Measurements from ENCODE around the gene KIF17. TPM values are rescaled to one million over a fixed set of nuclear protein-coding genes. Genes with fewer than 3 reads are reported as not detected.

KIF17 gene
- total and polyA plus RNA-seq, 3 experiments from 2014 or later, result not detected

GRCh38 chr1:20711285-20712214 lies 6.3 kb downstream of the KIF17 start:
- H3K4me1 Mint-ChIP-seq, result peaks cover 0 to 4% (median 4%) of the 10 kb centered on the region in 3 donors
- CTCF ChIA-PET, result interaction anchor here (0.9 to 1.8 kb wide), 3 partner anchors 13 to 15 kb away, joined by 3 to 5 read pairs (median 3); no protein-coding TSS in a partner anchor
- H3K4me1 ChIP-seq (ENCODE audit: insufficient read depth, low read length), result no peaks in the 10 kb centered on the region
- H3K36me3 Mint-ChIP-seq, result no peaks in the 10 kb centered on the region
- no peak overlapping the region for H3K27ac Mint-ChIP-seq
- H3K9me3 ChIP-seq (ENCODE audit: low read length), result no peaks in the 10 kb centered on the region
- no peak overlapping the region for H3K4me3 Mint-ChIP-seq
- no peaks in the 10 kb centered on the region for H3K36me3 ChIP-seq (ENCODE audit: insufficient read depth, low read length)
- no peaks in the 10 kb centered on the region for H3K9me3 Mint-ChIP-seq
- no peak for DNase-seq
- peaks cover 17 to 19% of the 10 kb centered on the region in 2 donors for H3K27me3 Mint-ChIP-seq
- H3K27ac ChIP-seq (ENCODE audit: low read depth, low read length), result no peak overlapping the region
- H3K4me3 ChIP-seq (ENCODE audit: low read length), result no peak overlapping the region
- POLR2A ChIA-PET, result no interaction called here
- no peaks in the 10 kb centered on the region for H3K27me3 ChIP-seq (ENCODE audit: insufficient read depth, low read length, poor library complexity, severe bottlenecking)

DNA sequence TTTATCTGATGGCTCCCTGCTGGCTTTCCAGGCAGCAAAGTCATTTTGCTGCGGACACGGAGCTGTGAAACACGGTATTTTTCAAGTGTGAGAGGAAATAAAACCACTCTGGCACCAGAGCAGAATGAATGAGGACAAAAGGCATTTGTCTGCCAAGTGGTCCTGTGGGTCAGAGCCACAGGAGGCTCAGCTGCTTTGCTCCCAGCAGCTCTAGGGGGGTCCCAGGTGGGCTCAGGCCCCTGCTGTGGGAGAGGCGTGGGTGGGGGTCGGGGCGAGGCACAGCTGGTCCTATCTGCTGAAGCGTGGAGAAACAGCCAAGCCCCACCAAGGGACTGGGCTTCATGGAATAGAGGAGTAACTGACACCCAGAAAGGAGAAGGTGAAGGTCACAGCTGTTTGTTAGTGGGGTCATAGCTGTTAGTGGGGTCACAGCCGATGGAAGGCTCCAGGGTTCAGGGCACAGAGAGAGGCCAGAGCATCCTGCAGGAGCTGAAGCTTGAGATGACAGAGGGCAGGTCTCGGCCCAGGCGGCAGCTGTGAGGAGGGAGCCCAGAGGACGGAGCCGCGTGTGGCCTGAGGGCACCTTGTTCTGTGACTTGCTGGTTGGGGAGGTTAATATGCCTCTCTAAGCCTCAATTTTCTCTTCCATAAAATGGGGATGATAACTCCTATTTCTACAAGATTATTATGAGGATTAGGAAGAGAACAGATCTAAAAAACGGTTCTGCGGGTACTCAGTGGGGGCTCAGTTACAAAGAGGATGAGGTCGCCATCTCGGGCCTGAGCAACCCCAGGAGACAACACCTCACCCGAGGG lies 7.1 kb downstream of the KIF17 start:
- H3K4me1 ChIP-seq (ENCODE audit: insufficient read depth, low read length), result no peaks in the 10 kb centered on the region
- no peak overlapping the region for H3K4me3 ChIP-seq (ENCODE audit: low read length)
- Mint-ChIP-seq H3K4me3 (no peak overlapping the region), H3K27ac (no peak overlapping the region), H3K4me1 (no peaks in the 10 kb centered on the region), H3K36me3 (no peaks in the 10 kb centered on the region), H3K9me3 (no peaks in the 10 kb centered on the region), H3K27me3 (peaks cover 10 to 14% of the 10 kb centered on the region in 2 donors)
- ChIA-PET POLR2A (no interaction called here), CTCF (interaction anchor here (0.5 to 1.8 kb wide), 3 partner anchors 12 to 79 kb away, joined by 3 to 5 read pairs (median 3); no protein-coding TSS in a partner anchor)
- no peak overlapping the region for H3K27ac ChIP-seq (ENCODE audit: low read depth, low read length)
- no peaks in the 10 kb centered on the region for H3K27me3 ChIP-seq (ENCODE audit: insufficient read depth, low read length, poor library complexity, severe bottlenecking)
- no peaks in the 10 kb centered on the region for H3K9me3 ChIP-seq (ENCODE audit: low read length)
- no peak for DNase-seq
- no peaks in the 10 kb centered on the region for H3K36me3 ChIP-seq (ENCODE audit: insufficient read depth, low read length)

DNA sequence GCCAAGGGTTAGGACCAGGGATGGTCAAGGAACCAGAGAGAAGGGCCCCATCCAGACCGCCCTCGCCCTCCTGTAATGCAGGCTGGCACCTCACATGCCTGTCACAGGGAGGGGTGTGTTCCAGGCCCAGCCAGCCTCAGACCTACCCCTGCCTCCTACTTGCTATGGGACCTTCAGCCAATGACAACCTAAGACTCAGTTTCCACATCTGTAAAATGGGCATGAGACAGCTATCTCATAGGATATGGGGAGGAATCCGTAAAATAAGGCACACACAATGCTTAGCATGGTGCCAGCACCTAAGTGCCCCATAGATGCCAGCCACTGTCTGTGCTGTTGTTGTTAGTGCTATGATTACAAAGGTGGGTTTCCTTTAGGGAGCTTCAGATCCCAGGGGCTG lies 7.9 kb downstream of the KIF17 start:
- Histone ChIP-seq H3K4me3 (ENCODE audit: low read length) (no peak overlapping the region), H3K27me3 (ENCODE audit: insufficient read depth, low read length, poor library complexity, severe bottlenecking) (no peaks in the 10 kb centered on the region), H3K27ac (ENCODE audit: low read depth, low read length) (no peak overlapping the region), H3K9me3 (ENCODE audit: low read length) (no peaks in the 10 kb centered on the region), H3K4me1 (ENCODE audit: insufficient read depth, low read length) (no peaks in the 10 kb centered on the region), H3K36me3 (ENCODE audit: insufficient read depth, low read length) (no peaks in the 10 kb centered on the region)
- no peak for DNase-seq
- CTCF ChIA-PET, result interaction anchor here (0.5 to 1.8 kb wide), 2 partner anchors 13 to 80 kb away, joined by 3 to 5 read pairs; no protein-coding TSS in a partner anchor
- Mint-ChIP-seq H3K9me3 (no peaks in the 10 kb centered on the region), H3K27ac (no peak overlapping the region), H3K27me3 (peaks cover 5 to 8% of the 10 kb centered on the region in 2 donors), H3K4me1 (no peaks in the 10 kb centered on the region), H3K36me3 (no peaks in the 10 kb centered on the region), H3K4me3 (no peak overlapping the region)
- POLR2A ChIA-PET, result no interaction called here

DNA sequence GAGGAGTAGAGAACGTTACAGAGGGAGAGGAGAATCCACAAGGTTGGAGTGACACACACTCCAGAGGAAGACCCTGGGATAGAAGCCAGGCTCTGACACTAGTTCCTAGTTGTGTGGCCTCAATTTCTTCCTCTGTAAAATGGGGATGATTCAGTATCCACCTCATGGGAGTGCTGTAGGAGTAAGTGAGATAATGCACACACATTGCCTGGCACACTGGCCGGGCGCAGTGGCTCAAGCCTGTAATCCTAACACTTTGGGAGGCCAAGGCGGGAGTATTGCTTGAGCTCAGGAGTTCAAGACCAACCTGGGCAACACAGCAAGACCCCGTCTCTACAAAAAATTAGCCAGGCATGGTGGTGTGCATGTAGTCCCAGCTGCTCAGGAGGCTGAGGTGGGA lies 8.9 kb downstream of the KIF17 start:
- H3K4me3 Mint-ChIP-seq, result no peak overlapping the region
- ChIA-PET POLR2A (no interaction called here), CTCF (interaction anchor here (3.8 kb wide), 1 partner anchor 12 kb away, joined by 24 read pairs; no protein-coding TSS in a partner anchor)
- H3K36me3 Mint-ChIP-seq, result no peaks in the 10 kb centered on the region
- no peak overlapping the region for H3K27ac Mint-ChIP-seq
- Histone ChIP-seq H3K27me3 (ENCODE audit: insufficient read depth, low read length, poor library complexity, severe bottlenecking) (no peaks in the 10 kb centered on the region), H3K27ac (ENCODE audit: low read depth, low read length) (no peak overlapping the region), H3K9me3 (ENCODE audit: low read length) (no peaks in the 10 kb centered on the region), H3K4me1 (ENCODE audit: insufficient read depth, low read length) (no peaks in the 10 kb centered on the region), H3K36me3 (ENCODE audit: insufficient read depth, low read length) (no peaks in the 10 kb centered on the region), H3K4me3 (ENCODE audit: low read length) (no peak overlapping the region)
- no peaks in the 10 kb centered on the region for H3K4me1 Mint-ChIP-seq
- DNase-seq, result no peak
- peaks cover 4 to 8% of the 10 kb centered on the region in 2 donors for H3K27me3 Mint-ChIP-seq
- H3K9me3 Mint-ChIP-seq, result no peaks in the 10 kb centered on the region

DNA sequence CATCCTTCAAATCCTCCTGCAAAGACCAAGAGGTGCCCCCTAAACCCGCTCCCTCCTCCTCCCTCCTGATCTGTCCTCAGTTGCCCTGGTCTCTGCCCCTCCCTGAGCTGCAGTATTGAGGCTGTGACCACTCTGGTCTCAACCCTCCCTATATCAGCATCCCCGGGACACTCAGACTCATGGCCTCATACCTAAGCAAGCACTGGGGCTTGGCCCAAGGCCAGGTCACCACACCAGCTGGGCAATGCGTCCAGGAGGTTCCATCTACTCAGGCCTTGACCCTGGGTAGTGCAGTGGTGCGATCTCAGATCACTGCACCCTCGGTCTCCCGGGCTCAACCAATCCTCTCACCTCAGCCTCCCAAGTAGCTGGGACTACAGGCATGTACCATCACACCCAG lies 9.8 kb downstream of the KIF17 start:
- Mint-ChIP-seq H3K27ac (no peak overlapping the region), H3K27me3 (peaks cover 2 to 4% of the 10 kb centered on the region in 2 donors)

GRCh38 chr1:20706841-20707240 lies 11.0 kb downstream of the KIF17 start:
- Histone ChIP-seq H3K27ac (ENCODE audit: low read depth, low read length) (no peak overlapping the region), H3K4me1 (ENCODE audit: insufficient read depth, low read length) (no peaks in the 10 kb centered on the region), H3K4me3 (ENCODE audit: low read length) (no peak overlapping the region), H3K36me3 (ENCODE audit: insufficient read depth, low read length) (no peaks in the 10 kb centered on the region), H3K9me3 (ENCODE audit: low read length) (no peaks in the 10 kb centered on the region), H3K27me3 (ENCODE audit: insufficient read depth, low read length, poor library complexity, severe bottlenecking) (no peaks in the 10 kb centered on the region)
- Mint-ChIP-seq H3K36me3 (no peaks in the 10 kb centered on the region), H3K4me3 (no peak overlapping the region), H3K27ac (no peak overlapping the region), H3K27me3 (peaks cover 2 to 4% of the 10 kb centered on the region in 2 donors), H3K9me3 (no peaks in the 10 kb centered on the region), H3K4me1 (no peaks in the 10 kb centered on the region)
- CTCF ChIA-PET, result interaction anchor here (1.0 to 3.8 kb wide), 2 partner anchors 10 to 20 kb away, joined by 3 to 24 read pairs; no protein-coding TSS in a partner anchor
- POLR2A ChIA-PET, result no interaction called here
- no peak for DNase-seq

More for the DNA sequence above, 9.8 kb downstream of the KIF17 start:
- Mint-ChIP-seq H3K9me3 (no peaks in the 10 kb centered on the region), H3K36me3 (no peaks in the 10 kb centered on the region), H3K4me3 (no peak overlapping the region), H3K4me1 (no peaks in the 10 kb centered on the region)
- Histone ChIP-seq H3K9me3 (ENCODE audit: low read length) (no peaks in the 10 kb centered on the region), H3K4me1 (ENCODE audit: insufficient read depth, low read length) (no peaks in the 10 kb centered on the region), H3K36me3 (ENCODE audit: insufficient read depth, low read length) (no peaks in the 10 kb centered on the region), H3K4me3 (ENCODE audit: low read length) (no peak overlapping the region), H3K27me3 (ENCODE audit: insufficient read depth, low read length, poor library complexity, severe bottlenecking) (no peaks in the 10 kb centered on the region), H3K27ac (ENCODE audit: low read depth, low read length) (no peak overlapping the region)
- no peak for DNase-seq
- CTCF ChIA-PET, result interaction anchor here (1.0 to 3.8 kb wide), 2 partner anchors 12 to 21 kb away, joined by 3 to 24 read pairs; no protein-coding TSS in a partner anchor
- POLR2A ChIA-PET, result no interaction called here

DNA sequence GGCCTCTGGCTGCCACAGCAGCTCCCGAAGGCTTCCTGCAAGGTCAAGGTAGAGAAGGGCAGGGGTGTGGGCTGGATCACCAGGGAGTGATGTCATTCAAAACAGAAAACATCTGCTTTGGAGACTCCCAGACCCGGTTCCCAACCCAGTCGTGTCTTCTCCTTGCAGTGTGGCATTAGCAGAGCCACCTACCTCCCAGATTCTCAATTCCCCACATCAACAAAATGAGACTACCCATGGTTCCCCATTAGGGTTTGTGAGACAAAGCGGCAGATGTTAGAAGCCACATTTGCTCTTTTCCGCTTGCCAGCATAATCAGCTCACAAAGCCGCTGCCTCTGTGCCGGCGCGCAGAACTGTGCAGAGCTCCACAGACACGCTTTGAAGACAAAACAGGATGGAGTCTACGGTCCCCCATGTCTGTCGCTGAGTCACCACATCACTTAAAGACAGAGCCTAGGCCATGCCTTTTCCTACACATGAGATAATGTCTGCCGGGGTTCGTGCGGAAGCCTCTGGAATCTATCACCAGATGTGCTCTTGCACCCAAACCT lies 12.5 kb downstream of the KIF17 start:
- Histone ChIP-seq H3K9me3 (ENCODE audit: low read length) (no peaks in the 10 kb centered on the region), H3K4me1 (ENCODE audit: insufficient read depth, low read length) (no peaks in the 10 kb centered on the region), H3K4me3 (ENCODE audit: low read length) (no peak overlapping the region), H3K27me3 (ENCODE audit: insufficient read depth, low read length, poor library complexity, severe bottlenecking) (no peaks in the 10 kb centered on the region), H3K27ac (ENCODE audit: low read depth, low read length) (no peak overlapping the region), H3K36me3 (ENCODE audit: insufficient read depth, low read length) (no peaks in the 10 kb centered on the region)
- peaks cover 0 to 1% (median 0%) of the 10 kb centered on the region in 3 donors for H3K36me3 Mint-ChIP-seq
- DNase-seq, result no peak
- H3K9me3 Mint-ChIP-seq, result no peaks in the 10 kb centered on the region
- no peaks in the 10 kb centered on the region for H3K4me1 Mint-ChIP-seq
- no peak overlapping the region for H3K4me3 Mint-ChIP-seq
- ChIA-PET POLR2A (no interaction called here), CTCF (interaction anchor here (3.8 kb wide), 1 partner anchor 9 kb away, joined by 24 read pairs; no protein-coding TSS in a partner anchor)
- no peaks in the 10 kb centered on the region for H3K27me3 Mint-ChIP-seq
- H3K27ac Mint-ChIP-seq, result no peak overlapping the region
